GM23248 (cell line): ENCODE measurements around the gene GRIN2D.

Experiments
- EZH2 ChIP-seq: fragments of 200-600 bp; sonication (generic); IDR thresholded peaks from 2 replicates; pipeline ENCODE4 v1.6.1; 2018; ENCODE audit warnings: antibody characterized with exemption, mild to moderate bottlenecking; ENCODE audit not compliant: insufficient read depth, poor library complexity, severe bottlenecking
- EZH2phosphoT487 ChIP-seq: fragments of 200-600 bp; sonication (generic); IDR thresholded peaks from 2 replicates; pipeline ENCODE4 v1.6.1; 2018; ENCODE audit warnings: antibody characterized with exemption, moderate library complexity, mild to moderate bottlenecking, low read depth; ENCODE audit not compliant: insufficient read depth

- TF ChIP-seq EZH2 = no peak
- no peak for TF ChIP-seq EZH2phosphoT487
Observed at GRCh38 chr19:48382286-48382685, 11.2 kb upstream of the GRIN2D start.
